GM20431 (cell line): ENCODE results near the gene RAD9B.
"Not testable (repeated sequence)": the region's sequence is repeated elsewhere in the genome, so short reads cannot be mapped to it uniquely, and the experiment has no call there.

Experiments used
- in situ Hi-C: fragments of 300-500 bp; cut with MseI, MboI; formaldehyde crosslinking; loops from one replicate; pipeline ENCODE4 v1.15.0; 2020; ENCODE audit warnings: low sequenced_read_pairs; ENCODE audit not compliant: unreplicated experiment

RAD9B gene

DNA sequence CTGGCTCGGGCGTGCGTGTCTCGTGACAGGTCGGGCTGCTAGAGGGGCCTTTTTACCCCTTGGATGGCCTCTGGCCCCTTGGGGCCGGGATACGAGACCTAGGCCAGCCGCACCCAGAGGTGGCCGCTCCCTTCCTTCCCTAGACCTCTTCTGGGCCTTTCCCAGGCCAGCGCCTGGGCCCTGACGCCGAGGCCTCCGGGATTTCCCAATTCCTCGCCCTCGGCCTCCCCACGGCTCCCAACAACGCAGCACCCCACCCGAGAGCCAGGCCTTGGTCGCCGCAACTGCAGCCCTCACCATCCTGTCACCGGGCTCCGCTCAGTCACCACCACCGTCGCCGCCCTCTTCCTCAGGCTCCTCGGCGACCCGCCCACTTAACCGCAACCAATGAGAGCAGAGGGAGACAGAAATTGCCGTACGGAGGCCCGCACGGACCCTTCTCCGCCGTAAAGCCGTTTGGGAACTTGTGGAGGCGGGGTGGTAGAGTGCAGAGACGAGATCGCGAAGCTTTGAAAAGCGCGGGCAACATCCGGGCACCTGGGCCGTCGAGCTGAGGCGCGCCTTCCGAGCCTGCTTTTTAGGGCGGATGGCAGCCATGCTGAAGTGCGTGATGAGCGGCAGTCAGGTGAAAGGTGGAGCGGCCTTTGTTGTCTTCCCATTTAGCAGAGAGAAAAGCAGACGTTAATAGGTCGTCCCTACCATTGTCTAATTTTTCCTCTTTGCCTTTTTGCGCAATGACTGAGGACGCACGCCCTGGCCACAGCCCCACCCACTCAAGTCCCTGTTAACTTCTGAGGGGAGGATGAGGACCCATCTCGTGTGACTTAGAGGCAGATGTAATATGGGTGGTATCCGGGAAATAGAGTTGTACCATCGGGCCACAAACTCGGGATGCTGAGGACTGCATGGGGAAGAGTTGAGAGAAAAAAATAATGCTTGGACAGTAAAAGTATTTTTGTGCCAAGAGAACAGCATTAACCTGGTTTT is at the start of gene RAD9B, which contains the start of gene VPS29:
RAD9B (plus strand) TSS at position 580 of the 987 bp plus-strand sequence; CDS start at position 587, 7 bp downstream.
VPS29 (minus strand) TSS at position 360 of the 987 bp plus-strand sequence; CDS start at position 300, 60 bp downstream.
- in situ Hi-C loops, result loop anchor here (10.0 kb wide), 1 partner anchor 93 kb away; no protein-coding TSS in a partner anchor

DNA sequence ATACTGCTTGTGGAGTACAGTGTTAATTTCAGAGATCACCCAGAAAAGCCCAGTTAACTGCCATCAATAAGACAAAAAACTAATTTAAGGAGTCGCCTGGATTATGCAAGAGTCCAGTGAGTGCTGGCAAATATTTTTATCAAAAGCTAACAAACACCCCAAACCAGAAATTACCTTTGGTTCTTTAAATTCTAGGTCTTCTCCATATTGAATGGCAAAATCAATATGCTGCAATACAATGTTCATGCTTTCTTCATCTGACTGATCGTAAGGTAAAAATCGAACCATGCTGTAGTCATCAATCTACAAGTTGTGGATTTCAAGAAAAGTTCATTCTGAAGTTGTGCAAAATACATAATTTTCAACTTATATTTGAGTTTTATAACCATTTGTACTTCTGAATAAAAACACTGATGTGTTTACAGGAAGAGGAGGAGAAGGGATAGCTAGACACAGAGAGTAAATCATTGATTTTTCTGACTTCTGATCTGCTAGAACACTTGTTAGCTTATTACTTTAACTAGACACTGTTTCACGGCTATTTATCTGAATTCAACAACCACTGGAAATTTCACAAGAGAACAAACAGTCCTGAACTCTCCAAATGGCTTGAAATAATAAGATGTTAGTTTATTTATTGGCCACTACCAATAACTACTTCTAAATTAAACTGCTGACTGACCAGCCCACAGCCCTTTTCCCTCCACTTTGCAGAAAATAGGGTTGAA is 48.4 kb upstream of the RAD9B start:
- in situ Hi-C loops, result no loop called here

DNA sequence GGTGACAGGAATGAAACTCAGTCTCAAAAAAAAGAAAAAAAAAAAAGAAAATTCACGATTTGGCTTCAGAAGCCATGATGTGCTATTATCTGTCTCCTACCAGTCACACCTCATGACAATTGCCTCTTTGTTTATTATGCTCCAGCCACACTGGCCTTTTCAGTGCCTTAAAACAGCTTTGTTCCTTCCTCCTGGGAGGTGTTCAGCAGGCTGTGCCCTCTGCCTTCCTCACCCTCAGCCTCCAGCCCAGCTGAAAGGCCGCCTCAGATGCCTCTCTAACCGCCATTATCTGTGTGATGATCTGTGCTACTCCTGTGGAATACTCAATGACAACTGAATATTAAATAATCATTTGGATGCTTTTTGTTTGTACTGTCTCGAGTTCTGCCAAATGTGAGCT is 43.4 kb upstream of the RAD9B start:
- in situ Hi-C loops, result no loop called here

DNA sequence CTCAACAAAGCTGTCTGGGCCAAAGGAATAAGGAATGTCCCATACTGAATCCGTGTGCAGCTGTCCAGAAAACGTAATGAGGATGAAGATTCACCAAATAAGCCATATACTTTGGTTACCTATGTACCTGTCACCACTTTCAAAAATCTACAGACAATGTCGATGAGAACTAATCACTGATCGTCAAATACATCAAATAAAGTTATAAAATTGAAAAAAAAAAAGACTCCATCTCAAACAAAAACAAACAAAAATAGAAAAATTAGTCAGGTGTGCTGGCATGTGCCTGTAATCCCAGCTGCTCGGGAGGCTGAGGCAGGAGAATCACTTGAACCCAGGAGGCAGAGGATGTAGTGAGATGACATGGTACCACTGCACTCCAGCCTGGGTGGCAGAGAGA is 40.9 kb upstream of the RAD9B start:
- in situ Hi-C loops, result not testable (repeated sequence)

DNA sequence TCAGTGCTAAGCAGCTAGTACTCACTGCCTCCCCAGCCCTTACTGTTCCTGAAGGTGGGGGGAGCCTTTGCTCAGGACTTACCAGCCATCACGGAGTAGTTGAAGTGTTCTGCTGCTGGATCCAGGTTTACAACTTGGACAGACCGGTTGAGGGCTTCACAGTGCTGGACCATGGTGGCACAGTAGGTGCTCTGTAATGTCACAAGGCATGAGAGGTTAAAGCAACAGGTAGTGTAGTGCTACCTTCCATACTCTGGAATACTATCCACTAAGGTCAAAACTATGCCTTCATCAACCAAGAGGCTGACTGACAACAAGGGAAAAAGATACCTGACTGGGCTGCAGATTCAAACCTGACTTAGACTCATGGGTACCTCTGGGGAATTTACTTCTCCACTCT is 37.1 kb upstream of the RAD9B start:
- in situ Hi-C loops, result no loop called here

DNA sequence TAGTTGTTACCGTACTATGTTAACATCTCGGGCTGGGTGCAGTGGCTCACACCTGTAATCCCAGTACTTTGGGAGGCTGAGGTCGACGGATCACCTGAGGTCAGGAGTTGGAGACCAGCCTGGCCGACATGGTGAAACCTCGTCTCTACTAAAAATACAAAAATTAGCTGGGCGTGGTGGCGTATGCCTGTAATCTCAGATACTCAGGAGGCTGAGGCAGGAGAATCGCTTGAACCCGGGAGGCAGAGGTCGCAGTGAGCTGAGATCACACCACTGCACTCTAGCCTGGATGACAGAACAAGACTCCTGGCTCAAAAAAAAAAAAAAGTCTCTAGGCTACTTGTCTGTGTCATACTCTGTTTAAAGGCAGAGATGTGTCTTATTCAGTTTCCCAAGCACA is 36.4 kb upstream of the RAD9B start:
- in situ Hi-C loops, result not testable (repeated sequence)

DNA sequence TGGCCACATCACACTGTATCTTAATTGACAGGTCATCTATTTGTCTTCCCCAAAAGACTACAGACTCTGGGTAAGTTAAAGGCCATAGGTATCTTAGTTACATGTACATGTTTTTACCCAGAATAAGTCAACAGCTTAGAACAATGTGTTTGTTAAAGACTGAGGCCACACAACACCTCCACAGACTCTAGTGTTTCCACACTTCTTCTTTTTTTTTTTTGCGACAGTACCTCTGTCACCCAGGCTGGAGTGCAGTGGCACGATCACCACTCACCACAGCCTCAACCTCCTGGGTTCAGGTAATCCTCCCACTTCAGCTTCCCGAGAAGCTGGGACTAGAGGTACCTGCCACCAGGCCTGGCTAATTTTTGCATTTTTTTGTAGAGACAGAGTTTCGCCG is 35.3 kb upstream of the RAD9B start:
- in situ Hi-C loops, result no loop called here

DNA sequence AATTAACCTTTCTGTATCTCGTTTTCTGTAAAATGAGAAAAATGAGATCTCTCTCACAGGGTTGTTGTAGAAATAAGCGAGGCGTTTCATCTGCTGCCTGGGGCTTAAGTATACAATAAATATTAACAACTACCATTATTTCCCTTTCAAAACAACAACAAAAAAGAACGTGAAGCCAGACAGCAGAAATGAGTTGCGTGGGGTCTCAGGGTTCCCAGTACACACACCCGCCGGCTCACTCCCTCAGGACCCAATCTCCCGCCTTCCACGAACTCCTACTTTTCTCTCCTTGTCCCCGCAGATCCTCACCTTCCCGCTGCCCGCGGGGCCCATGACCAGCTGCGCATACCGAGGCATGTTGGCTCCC is 34.3 kb upstream of the RAD9B start:
- in situ Hi-C loops, result no loop called here

DNA sequence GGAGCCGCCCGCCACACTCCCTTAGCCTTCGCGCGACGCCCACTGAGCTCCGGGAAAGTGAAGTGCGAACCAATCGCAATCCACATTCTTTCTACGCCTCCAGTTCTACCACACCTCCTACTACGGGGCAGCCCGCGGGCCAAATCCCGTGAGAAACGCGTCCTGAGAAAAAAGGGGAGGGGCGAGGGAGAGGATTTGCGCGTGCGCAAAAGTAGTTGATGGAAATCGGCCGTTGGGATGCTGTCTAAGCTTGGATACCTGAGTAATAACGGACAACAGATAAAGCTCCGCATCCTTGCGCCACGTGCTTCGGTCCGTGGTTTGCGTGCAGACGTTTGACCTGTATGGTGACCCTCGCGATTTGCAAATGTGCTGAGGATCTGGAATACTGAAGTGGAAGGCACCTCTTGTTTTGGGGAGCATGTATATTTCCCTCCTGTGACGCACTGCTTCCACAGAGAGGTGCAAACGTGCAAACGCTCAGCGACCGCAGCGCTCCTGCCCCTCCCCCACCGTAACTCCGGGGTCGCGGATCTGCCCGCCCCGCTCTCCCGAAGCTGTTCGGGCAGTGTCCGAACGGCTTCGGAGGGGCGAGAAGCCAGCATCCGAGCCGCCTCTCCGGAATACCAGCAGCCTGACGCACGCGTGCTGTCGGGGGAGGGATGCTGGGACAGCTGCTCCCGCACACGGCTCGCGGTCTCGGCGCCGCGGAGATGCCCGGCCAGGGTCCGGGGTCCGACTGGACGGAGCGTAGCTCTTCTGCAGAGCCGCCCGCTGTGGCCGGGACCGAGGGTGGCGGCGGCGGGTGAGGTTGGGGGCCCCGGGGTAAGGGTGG is 33.7 kb upstream of the RAD9B start, which contains the start of the genes FAM216A and GPN3:
FAM216A (plus strand) TSS at position 632 of the 835 bp plus-strand sequence; CDS start at position 663, 31 bp downstream.
GPN3 (minus strand) TSS at position 44 of the 835 bp plus-strand sequence. CDS start 54 bp downstream, outside the sequence.
- in situ Hi-C loops, result no loop called here

DNA sequence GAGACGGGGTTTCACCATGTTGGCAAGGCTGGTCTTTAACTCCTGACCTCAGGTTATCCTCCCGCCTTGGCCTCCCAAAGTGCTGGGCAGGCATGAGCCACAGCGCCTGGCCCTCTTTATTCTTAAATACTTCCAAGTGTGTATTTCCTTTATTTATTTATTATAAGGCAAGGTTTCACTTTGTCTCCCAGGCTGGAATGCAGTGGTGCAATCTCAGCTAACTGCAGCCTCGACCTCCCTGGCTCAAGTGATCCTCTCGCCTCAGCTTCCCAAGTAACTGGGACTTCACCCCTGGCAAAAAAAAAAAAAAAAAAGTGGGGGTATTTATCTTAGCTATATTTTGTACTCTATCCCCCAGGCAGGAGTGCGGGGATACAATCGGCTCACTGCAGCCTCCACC is 26.7 kb upstream of the RAD9B start:
- in situ Hi-C loops, result no loop called here

DNA sequence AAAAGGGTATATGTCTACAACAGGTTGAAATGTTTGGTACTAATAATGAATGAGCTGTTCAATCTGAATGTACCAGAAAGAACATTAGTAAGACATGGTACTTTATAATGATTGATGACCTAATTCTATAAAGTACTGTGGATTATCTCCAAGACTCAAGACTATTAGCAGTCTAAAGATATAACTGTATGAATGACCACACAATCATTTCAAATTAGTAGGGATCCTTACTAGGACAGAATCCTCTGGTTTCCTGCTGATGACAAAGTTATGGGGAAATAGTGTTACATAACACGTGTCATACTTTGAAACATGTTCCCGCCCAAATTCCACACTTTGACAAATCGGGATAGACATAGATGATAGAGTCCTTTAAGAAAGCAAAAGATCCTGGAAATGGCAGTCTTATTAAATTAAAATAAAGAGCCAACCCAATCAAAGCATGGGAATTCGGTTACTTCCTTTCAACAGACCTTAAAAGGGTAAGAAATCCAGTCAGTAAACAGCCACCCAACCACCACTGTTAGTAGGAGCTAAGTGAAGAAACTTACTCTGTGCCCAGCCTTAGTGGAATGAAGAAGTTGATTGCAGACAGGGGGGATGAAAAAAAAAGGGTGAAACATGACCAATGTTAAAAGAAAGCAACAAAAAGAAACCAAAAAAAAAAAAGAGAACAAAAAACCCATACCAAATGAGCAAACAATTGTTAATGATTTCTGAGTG is 3.0 kb upstream of the RAD9B start:
- in situ Hi-C loops, result no loop called here

DNA sequence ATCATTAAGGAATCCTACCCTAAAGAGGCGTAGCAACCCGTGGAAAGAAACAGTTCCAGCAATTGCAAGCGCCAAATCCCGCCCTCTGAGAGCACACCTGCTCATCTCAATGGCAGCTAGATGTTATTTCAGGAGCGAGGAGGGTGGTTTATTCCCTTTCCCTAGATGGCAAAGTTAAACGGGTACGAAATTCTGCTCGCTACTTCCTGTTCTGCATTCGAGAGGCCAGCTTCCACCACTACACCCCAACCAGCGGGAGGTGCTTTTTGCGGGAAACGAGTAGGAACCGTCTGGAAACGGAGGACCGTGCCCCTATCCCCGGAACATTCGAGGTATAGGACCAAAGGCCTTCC is 756 bp upstream of the RAD9B start:
- in situ Hi-C loops, result loop anchor here (10.0 kb wide), 1 partner anchor 93 kb away; no protein-coding TSS in a partner anchor

DNA sequence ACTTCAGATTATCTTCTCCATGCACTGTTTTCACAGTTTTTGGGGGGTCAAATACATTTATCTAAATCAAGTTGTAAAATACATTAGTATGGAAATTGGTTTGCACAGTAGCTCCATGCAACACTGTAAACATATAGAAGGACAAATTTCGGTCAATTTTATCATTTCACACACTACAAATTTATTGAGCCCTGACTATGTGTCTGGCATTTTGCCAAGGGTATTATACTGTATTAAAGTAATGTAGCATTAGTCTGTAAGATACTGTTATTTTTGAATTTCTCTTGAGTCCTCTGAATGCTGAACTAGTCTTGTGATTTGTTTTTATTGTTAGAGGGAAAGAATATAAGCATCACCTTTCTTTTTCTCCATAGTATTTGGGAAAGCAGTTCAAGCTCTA is 1.3 kb downstream of the RAD9B start:
- in situ Hi-C loops, result loop anchor here (10.0 kb wide), 1 partner anchor 91 kb away; no protein-coding TSS in a partner anchor

DNA sequence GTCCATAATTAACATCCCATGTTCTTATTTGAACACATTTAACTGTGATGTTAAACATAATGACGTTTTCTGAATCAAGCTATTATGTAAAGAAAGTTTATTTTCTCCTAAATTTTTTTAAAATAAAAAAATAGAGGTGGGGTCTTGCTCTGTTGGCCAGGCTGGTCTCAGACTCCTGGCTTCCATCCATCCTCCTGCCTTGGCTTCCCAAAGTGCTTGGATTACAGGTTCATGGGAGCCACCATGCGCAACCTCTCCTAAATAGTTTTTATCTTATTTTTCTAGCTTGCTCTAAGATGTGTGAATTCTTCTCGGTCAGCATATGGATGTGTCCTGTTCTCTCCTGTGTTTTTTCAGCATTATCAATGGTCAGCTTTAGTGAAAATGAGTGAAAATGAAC is 3.2 kb downstream of the RAD9B start:
- in situ Hi-C loops, result loop anchor here (10.0 kb wide), 1 partner anchor 89 kb away; no protein-coding TSS in a partner anchor

DNA sequence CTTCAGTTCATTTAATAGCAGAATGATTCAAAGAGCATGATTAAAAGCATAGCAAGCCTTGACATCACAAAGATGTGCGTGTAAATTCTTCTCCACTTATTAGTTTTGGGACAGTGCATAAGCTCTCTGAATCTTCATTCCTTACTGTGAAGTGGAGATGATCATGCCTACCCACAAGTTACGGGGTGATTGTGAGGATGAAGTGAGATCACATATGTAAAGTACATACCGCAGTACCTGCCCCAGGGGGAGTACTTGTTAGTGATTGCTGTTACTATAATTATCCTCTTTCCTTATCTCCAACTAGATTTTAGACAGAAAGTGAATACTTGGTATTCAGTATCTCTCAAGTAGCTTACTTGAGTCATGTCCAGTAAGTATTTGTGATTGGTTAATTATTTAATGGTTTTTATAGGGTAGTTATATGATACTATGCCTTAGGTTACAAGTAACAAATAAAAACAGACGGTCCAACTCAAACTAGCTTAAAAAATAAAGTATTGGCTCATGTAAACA is 6.0 kb downstream of the RAD9B start:
- in situ Hi-C loops, result loop anchor here (10.0 kb wide), 1 partner anchor 87 kb away; no protein-coding TSS in a partner anchor

DNA sequence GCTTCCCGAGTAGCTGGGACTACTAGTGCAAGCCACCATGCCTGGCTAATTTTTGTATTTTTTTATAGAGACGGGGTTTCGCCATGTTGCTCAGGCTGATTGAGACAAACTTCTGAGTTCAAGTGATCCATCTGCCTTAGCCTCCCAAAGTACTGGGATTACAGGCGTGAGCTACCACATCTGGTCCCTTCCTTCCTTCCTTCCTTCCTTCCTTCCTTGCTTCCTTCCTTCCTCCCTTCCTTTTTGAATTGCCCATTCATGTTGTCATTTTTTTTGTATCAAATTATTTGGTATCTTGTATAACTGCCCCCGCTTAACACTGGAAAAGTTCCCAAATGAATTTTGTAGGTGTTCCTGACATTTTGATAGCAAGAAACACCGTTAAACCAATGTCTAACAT is 11.7 kb downstream of the RAD9B start:
- in situ Hi-C loops, result no loop called here

DNA sequence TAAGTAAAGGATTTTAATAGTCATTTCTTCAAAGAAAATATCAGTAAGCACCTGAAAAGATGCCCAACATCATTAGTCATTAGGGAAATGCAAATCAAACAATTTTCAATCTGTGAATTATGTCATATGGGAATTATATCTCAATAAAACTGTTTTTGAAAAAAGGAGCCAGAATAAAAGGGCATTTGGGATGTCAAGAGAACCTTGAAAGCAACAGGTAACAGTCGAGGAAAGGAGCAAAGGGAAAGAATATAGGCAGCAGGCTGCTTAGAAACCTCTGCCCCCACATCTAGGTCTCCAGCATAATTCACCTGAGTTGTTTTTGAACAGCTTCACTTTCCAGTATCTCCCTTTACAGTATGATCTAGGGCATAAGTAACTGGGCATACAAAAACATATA is 12.2 kb downstream of the RAD9B start:
- in situ Hi-C loops, result no loop called here

DNA sequence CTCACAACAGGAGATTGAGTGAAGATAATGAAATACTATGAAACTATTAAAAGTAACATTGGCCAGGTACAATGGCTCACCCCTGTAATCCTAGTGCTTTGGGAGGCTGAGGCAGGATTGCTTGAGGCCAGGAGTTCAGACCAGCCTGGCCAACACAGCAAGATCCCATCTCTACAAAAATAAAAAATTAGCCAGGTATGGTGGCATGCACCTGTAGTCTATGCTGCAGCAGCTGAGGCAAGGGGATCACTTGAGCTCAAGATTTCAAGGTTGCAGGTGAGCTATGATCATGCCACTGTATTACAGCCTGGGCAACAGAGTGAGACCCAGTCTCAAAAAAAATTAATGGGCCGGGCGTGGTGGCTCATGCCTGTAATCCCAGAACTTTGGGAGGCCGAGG is 14.9 kb downstream of the RAD9B start:
- in situ Hi-C loops, result no loop called here

DNA sequence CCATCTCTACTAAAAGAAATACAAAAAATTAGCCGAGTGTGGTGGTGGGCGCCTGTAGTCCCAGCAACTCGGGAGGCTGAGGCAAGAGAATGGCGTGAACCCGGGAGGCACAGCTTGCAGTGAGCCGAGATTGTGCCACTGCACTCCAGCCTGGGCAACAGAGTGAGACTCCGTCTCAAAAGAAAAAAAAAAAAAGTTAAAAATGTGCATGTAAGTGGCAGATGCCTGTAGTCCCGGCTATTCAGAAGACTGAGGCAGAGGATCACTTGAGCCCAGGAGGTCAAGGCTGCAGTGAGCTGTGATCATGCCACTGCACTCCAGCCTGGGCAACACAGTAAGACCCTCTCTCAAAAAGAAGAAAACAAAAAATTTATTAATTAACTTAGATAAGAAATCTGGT is 15.9 kb downstream of the RAD9B start:
- in situ Hi-C loops, result not testable (repeated sequence)
